H54 (cell line): Measurements from ENCODE around the gene UBE2E2.

ENCODE experiments used
- DNase-seq: peaks from one replicate; pipeline ENCODE4 v3.0.0; 2011; ENCODE audit warnings: low spot score, mixed read lengths; ENCODE audit not compliant: insufficient read length
- FAIRE-seq: peaks from 3 replicates; lab custom pipeline; 2011; peaks lifted over from hg19 to GRCh38; lab: Jason Lieb, UNC
- POLR2A ChIP-seq: IDR thresholded peaks from 2 replicates; pipeline ENCODE4 v1.6.1; 2011; ENCODE audit warnings: low read depth, mild to moderate bottlenecking, low read length

The UBE2E2 gene

DNA sequence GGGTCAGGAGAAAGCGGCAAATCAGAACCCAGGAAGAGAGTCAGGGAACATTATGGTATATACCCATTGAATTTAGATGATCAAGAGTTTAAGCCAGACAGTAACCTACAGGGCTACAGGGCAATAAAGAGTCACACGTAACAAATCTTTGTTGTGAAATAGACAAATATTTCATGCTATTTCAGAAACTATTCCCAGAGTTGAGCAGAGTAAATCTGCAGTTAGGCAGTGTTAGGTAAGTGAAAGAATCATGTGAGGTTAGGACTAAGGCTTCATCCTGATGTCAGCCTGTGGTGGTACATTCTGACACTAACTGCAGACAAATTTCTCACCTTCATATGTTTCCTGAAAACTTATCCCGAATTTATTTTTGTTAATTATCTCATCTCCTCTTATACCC, 153.0 kb downstream of the UBE2E2 start:
- DNase-seq: no peak
- no peak for TF ChIP-seq POLR2A
- FAIRE-seq: no peak

DNA sequence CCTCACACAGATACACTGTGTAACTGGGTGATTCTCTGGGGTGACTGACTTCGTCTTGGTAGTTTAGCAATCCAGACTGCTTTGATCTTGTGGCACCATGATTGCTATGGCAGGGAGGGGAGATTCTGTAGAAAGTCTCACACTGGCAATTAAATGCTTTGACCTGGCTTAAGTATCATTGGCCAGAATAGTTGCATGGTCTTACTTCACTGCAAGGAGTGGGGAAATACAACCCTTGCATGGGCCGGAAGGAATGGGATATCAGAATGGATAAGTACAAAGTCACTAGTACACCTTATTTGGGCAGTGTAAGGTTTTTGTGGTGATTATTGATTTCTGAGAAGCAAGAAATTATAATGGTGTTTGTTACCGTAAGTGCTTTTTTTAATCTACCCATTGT, 153.8 kb downstream of the UBE2E2 start:
- FAIRE-seq: no peak

DNA sequence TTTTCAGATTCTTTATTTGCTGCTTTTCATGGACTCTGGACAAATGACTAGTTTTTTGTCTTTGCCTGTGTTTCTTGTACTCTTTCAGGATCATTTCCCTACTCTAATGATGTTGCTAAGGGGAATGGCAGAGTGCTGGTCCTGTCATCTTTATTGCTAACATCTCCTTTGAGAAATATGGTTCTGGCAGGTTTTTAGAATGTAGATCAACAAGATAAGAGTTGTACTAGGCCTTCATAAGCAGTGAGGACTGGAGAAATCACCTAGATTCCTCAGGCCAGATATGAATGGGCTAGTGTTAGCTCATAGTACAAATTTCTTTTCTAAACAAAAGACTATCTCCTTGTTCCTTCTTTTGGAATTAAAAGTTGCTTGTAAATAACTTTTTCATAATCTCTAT, 156.0 kb downstream of the UBE2E2 start:
- no peak for FAIRE-seq
- DNase-seq: no peak
- no peak for TF ChIP-seq POLR2A

More for the DNA sequence above, 153.8 kb downstream of the UBE2E2 start:
- no peak for DNase-seq
- no peak for TF ChIP-seq POLR2A

DNA sequence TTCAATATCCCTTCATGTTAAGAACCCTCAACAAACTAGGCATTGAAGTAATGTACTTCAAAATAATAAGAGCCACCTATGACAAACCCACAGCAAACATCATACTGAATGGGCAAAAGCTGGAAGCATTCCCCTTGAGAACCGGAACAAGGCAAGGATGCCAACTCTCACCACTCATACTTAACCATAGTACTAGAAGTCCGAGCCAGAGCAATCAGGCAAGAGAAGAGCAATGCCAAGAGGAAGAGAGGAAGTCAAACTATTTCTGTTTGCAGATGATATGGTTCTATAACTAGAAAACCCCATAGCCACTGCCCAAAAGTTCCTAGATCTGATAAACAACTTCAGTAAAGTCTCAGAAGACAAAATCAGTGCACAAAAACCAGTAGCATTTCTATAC, 161.9 kb downstream of the UBE2E2 start:
- DNase-seq: no peak
- no peak for TF ChIP-seq POLR2A
- FAIRE-seq: no peak

DNA sequence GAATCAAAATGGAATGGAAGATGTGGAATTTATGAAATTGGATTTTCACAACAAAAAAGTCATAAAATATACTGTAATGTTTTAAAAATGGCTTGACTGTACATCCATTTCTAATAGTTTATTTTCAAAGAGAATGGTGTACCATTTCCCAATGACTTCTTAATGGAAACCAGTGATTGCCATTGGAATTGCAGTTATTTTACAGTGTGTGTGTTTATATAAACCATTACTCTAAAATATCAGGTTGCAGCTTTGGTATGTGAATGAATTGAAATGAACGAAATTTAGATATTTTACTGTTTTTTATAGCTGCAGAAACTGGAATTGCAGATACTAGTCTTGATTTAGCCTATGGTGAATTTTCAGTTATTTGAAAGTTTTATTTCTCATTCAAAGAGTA, 165.6 kb downstream of the UBE2E2 start:
- DNase-seq (no peak), FAIRE-seq (no peak)
- no peak for TF ChIP-seq POLR2A

DNA sequence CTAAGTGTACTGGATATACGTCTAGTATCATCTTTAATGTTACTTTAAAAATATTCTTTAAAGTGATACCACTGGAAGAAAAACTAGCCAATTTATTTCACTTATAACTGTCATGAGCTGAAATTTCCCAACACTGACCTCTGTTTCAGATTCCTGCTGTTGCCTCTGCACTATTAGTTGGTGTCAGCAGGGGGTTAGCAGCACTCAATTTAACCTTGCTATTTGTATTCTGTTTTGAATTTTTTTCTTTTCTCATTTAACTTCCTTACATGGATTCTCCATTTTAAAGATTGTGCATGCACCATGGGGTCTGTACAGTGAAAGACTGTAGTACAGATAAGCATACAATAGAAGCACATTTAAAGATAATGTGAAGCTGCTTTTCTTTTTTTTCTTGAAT, 169.2 kb downstream of the UBE2E2 start:
- DNase-seq (no peak), FAIRE-seq (no peak)
- TF ChIP-seq POLR2A: no peak

DNA sequence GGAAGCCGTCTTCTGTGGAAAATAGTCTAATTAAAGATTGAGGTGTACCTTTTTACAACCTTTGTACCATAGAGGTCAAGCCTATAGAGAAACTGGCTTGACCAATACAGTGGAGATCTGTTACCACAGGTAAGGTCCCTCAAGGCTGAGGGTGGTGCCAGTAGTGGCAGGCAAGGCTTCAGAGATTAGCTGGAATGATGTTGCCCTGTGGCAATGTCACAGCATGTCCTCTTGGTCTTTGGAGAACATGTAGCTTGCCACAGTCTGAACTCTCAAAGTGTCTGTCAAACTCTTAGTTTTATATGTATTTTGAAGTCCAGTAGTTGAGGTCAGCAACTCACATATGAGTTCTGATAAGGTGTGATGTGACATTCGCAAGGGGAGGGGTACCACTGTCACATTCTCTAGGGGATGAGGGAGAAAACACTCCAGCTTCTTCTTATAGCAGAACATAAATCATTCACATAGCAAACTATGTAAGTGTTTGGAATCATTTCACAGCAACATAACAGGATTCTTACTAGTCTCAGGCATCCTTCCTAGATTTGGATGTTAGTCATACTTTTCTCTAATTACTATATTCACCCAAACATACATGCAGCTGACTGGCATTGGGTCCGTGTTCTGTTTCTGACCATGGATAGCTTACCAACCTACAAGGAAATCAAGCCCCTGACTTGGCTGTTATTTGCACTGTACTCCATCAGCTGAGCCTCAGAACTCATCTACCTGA, 173.6 kb downstream of the UBE2E2 start:
- peak; percentile 20 for FAIRE-seq
- TF ChIP-seq POLR2A: no peak
- DNase-seq: no peak

DNA sequence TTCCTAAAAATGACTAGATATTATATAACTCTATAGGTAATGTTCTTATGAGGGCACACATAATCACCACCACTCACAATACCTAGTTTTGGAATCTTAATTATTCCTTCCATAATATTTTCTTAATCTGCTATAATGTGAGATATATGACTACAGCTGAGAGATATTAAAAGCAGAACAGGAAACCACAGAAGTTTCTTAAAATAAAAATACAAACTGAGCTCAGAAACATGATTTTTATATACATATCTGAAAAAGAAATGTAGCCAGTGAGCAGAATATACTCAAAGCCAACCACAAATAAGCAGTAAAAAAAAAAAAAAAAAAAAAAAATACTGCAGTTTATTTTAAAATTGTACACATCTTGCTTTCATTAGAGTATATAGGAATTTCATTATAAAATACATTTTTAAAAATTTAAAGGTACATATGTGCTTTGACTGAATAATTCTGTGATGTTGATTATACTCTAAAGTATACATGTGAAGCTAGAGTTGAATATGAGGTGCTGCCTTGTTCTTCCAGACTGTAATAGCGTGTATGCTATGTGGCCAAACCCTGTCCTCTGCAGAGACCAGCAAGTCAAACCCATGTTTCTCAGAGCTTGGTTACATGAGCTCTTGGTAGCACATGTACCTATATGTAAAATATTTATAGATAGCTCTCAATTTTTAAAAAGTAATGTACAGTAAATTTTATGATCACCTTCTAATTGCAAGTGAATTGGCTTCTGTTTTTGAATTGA, 175.0 kb downstream of the UBE2E2 start:
- DNase-seq (no peak), FAIRE-seq (no peak)
- no peak for TF ChIP-seq POLR2A

DNA sequence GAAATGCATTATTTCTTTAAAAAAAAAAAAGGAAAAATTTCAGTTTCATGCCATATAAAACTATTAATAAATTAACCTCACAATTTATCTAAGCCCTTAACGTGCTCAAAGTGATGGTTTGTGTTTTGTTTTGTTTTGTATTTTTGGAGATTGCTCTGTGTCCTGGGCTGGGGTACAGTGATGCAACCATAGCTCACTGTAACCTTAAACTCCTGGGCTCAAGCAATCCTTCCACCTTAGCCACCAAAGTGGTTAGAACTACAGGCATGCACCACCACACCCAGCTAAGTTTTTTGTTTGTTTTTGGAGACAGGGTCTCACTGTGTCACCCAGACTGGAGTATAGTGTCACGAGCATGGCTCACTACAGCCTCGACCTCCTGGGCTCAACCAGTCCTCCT, 180.7 kb downstream of the UBE2E2 start:
- FAIRE-seq (no peak), DNase-seq (no peak)
- TF ChIP-seq POLR2A: no peak

DNA sequence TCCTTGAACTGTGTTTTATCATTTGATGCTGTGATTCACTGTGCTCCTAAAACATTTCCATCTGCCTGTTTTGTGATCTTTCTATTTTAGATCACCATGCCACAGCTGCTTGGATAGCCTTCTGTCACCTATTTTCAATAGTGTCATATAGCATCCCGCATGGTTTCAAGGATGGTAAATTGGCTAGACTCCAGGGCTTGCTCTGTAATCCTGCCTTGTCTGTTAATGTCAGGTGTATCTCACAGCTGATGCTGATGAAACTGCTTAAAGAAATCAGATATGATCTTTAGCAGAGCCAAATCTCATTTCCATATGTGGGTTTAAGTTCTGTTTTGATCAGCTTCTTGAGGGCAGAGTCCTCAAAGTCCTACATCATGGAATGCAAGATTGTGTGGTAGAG, 182.2 kb downstream of the UBE2E2 start:
- no peak for FAIRE-seq
- no peak for DNase-seq

DNA sequence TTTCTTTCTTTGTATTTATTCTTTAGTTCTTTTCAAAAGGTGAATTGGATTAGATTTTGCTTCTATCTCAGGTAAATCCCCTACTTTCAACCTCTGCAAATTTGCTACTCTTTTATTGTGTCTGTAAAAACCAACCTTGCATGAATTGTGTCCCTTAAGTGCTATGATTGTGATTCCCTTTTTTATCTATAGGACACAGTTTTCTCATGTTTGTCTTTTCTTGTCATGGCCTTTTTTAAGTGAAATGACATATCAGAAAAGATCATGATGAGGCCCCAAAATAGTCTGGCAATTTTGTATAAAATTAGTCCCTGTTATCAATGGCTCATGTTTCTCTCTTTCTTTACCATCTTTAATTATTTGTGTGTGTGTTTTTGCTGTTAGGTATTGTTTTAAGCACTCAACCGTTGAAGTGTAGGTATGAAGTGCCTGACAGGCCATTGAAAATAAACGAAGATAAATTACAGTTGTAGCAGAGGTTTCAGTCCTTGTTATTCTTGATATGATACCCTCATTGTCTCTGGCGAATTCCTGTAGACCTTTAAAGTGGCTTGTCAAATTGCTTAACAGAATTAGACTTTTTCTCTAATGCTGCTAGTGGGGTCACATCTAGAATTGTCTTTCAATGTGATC, 184.3 kb downstream of the UBE2E2 start:
- no peak for TF ChIP-seq POLR2A
- no peak for FAIRE-seq

More for the DNA sequence above, 182.2 kb downstream of the UBE2E2 start:
- no peak for TF ChIP-seq POLR2A

DNA sequence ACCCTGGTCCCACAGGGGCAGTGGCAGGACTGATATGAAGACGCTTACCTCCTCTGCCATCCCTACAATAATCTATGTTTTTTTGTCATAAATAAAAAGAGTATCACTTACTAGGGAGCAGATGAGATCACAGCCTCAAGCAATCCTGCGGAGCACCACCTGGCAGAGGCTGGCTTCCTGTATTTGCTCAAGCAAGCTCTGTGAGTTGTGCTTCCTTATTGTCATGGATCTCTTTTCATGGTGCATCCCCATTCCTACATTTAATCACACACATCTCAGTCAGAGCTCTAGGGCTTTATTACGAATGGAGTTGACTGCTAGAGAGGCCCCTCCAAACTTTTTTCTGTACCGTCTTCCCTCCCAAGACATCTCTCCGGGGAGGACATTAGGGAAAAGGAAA, 186.0 kb downstream of the UBE2E2 start:
- DNase-seq (no peak), FAIRE-seq (no peak)
- TF ChIP-seq POLR2A: no peak

More for the DNA sequence above, 184.3 kb downstream of the UBE2E2 start:
- DNase-seq: no peak

DNA sequence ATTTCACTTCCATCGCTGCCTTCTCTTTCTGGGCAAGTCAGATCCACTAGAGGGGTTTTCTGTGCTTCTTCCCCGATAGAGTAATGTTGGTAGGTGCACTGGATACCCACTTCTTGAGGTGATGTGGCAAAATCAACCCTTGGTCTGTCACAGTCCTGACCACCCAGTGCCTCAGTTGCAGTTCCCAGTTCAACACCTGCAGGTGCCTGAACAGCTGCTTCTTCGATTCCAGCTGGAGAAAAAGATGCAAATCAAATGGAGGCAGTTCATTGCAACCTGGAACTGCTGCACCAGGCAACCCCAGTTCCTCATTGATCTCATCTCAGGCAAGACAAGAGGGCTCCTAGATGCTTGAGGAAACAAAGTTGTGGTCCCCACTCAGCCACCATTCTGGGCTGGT, 186.6 kb downstream of the UBE2E2 start:
- FAIRE-seq: no peak
- no peak for DNase-seq

DNA sequence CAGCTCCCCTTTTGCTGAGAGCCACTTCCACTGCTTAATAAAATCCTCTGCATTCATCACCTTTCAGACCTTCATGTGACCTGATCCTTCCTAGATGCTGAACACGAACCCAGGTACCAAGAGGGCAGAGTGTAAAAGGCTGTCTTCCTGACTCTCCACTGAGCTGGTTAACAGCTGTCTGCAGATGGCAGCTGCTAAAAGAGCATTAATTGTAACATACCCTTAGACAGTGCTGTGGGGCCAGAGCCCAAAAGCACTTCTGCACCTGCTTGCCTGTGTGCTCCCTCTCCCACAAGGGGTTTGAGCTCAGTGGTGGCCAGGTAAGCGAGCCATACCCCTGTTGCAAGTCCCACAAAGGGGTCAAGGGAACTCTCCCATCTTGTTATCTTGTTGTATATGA, 187.3 kb downstream of the UBE2E2 start:
- DNase-seq (no peak), FAIRE-seq (no peak)
- no peak for TF ChIP-seq POLR2A

More for the DNA sequence above, 186.6 kb downstream of the UBE2E2 start:
- no peak for TF ChIP-seq POLR2A
